Endodermal cell (in vitro differentiated cells): ENCODE results near the gene OR10D3. TPM values are rescaled to one million over a fixed set of nuclear protein-coding genes. Genes with fewer than 3 reads are reported as not detected.
A peak's percentile ranks its signal among the peaks of the same experiment; 100 is the strongest.

Source experiments
- DNase-seq: peaks from one replicate; pipeline ENCODE4 v3.0.0-alpha.2; 2017
- H3K27ac ChIP-seq: 2 replicates; pipeline ENCODE4 v1.5.1; 2013; ENCODE audit warnings: mild to moderate bottlenecking, low read depth, low read length, moderate library complexity
- H3K27me3 ChIP-seq: 2 replicates; pipeline ENCODE4 v1.6.1; 2013; ENCODE audit warnings: mild to moderate bottlenecking, low read length, moderate library complexity; ENCODE audit not compliant: insufficient read depth, control insufficient read depth, poor library complexity, severe bottlenecking
- H3K36me3 ChIP-seq: 2 replicates; pipeline ENCODE4 v1.7.0; 2013; ENCODE audit warnings: mild to moderate bottlenecking, low read length, moderate library complexity; ENCODE audit not compliant: control insufficient read depth, insufficient read depth
- H3K4me1 ChIP-seq: one replicate; pipeline ENCODE4 v1.7.0; 2013; ENCODE audit warnings: low read length; ENCODE audit not compliant: control insufficient read depth, insufficient read depth
- H3K4me3 ChIP-seq: 2 replicates; pipeline ENCODE4 v1.5.1; 2013; ENCODE audit warnings: mild to moderate bottlenecking, low read length, moderate library complexity
- H3K9ac ChIP-seq: 2 replicates; pipeline ENCODE4 v1.6.1; 2013; ENCODE audit warnings: mild to moderate bottlenecking, low read length, moderate library complexity; ENCODE audit not compliant: poor library complexity, severe bottlenecking; ENCODE audit errors: extremely low read depth
- H3K9me3 ChIP-seq: 2 replicates; pipeline ENCODE4 v1.6.1; 2013; ENCODE audit warnings: mild to moderate bottlenecking, low read length, moderate library complexity; ENCODE audit not compliant: control insufficient read depth
- H3K27ac Mint-ChIP-seq: 2 replicates; pipeline ENCODE4 v1.8.0; 2020; ENCODE audit warnings: mixed read lengths
- H3K27me3 Mint-ChIP-seq: 2 replicates; pipeline ENCODE4 v1.8.0; 2021; ENCODE audit warnings: mild to moderate bottlenecking, mixed read lengths; ENCODE audit not compliant: insufficient read depth
- H3K36me3 Mint-ChIP-seq: 2 replicates; pipeline ENCODE4 v1.8.0; 2020; ENCODE audit warnings: low read depth, mixed read lengths
- H3K4me1 Mint-ChIP-seq: 2 replicates; pipeline ENCODE4 v1.8.0; 2020; ENCODE audit warnings: mixed read lengths
- H3K4me3 Mint-ChIP-seq: 2 replicates; pipeline ENCODE4 v1.8.0; 2020; ENCODE audit warnings: mild to moderate bottlenecking, moderate library complexity, mixed read lengths
- H3K9me3 Mint-ChIP-seq: 2 replicates; pipeline ENCODE4 v1.8.0; 2020; ENCODE audit warnings: mild to moderate bottlenecking, mixed read lengths
- WGBS, 2 experiments: methylation state at CpG; one replicate each; pipeline versions ENCODE4 v1.1.5 to v1.1.7; 2013; ENCODE audit warnings: missing lambda C conversion rate in 2 of 2, mixed read lengths in 1 of 2; ENCODE audit not compliant: insufficient coverage in 1 of 2, insufficient read length in 1 of 2; 5-methylcytosine and 5-hydroxymethylcytosine counted together
- total RNA-seq, 2 donors: library from RNA; stranded (reverse); fragmentation: NEBNext Ultra II Directional in 1 of 2; extraction: Animal tissue kit (Norgen Biotek cat#: 25700) in 1 of 2; gene quantifications; 2 replicates in 1 of 2; 3 replicates in 1 of 2; pipeline ENCODE4 v1.2.1, GENCODE V29; 2021
- TF ChIP-seq, protein P1 (sequence below): fragments of 200-600 bp; sonication (generic); conservative IDR thresholded peaks from 2 replicates; pipeline ENCODE4 v1.5.0; 2021; ENCODE audit warnings: antibody characterized with exemption, mild to moderate bottlenecking

OR10D3 gene
- total RNA-seq, 2 donors from 2014 or later: 0.37 TPM; not detected in 1

DNA sequence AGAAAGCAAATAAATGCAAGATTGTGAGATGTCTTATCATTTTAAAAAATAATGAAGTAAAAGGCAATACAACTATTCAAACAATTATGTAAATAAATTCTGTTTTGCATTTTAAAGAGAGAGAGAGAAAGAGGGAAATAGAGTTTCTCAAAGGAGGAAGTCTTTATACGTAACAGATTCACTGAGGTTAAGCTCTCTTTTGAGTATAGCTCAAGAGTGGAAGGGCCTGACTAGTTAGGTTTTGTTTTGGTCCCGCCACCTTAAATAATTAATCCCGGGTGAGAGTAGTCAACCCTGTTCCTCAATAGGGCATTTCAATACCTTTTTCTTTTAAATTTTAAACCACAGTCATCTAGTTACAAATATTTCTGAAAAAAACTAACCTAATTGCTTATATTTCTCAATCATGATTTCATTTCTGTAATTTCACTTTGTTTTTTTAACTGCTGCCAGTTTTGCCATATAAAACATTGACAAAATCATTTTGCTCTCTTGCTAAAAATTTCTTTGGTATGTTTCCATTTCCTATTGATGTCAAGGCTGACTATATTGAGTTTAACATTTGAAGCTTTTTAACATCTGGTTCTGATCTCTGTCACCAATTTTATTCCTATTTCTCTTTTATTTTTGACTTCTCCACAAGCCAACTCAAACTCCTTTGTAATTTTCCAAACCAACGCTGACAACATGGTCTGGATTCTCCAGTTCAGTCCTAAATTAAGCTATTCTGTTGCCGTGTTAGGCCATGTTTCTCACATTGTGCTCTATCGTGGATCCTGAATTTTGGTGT lies 10.3 kb downstream of the OR10D3 start:
- Histone ChIP-seq H3K27me3 (no peaks in the 10 kb centered on the region), H3K4me1 (peaks cover 14% of the 10 kb centered on the region), H3K9me3 (no peaks in the 10 kb centered on the region), H3K4me3 (no peak overlapping the region), H3K9ac (no peak overlapping the region), H3K27ac (no peak overlapping the region), H3K36me3 (no peaks in the 10 kb centered on the region)
- Mint-ChIP-seq H3K4me3 (no peak overlapping the region), H3K4me1 (peaks cover 32% of the 10 kb centered on the region), H3K27ac (no peak overlapping the region), H3K27me3 (peaks cover 3% of the 10 kb centered on the region), H3K36me3 (no peaks in the 10 kb centered on the region), H3K9me3 (peaks cover 7% of the 10 kb centered on the region)
- 88 to 92% methylated on average over 6 of the region's 6 CpGs for WGBS, 2 experiments
- TF ChIP-seq, protein P1, sequence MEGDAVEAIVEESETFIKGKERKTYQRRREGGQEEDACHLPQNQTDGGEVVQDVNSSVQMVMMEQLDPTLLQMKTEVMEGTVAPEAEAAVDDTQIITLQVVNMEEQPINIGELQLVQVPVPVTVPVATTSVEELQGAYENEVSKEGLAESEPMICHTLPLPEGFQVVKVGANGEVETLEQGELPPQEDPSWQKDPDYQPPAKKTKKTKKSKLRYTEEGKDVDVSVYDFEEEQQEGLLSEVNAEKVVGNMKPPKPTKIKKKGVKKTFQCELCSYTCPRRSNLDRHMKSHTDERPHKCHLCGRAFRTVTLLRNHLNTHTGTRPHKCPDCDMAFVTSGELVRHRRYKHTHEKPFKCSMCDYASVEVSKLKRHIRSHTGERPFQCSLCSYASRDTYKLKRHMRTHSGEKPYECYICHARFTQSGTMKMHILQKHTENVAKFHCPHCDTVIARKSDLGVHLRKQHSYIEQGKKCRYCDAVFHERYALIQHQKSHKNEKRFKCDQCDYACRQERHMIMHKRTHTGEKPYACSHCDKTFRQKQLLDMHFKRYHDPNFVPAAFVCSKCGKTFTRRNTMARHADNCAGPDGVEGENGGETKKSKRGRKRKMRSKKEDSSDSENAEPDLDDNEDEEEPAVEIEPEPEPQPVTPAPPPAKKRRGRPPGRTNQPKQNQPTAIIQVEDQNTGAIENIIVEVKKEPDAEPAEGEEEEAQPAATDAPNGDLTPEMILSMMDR: no peak
- DNase-seq: no peak

DNA sequence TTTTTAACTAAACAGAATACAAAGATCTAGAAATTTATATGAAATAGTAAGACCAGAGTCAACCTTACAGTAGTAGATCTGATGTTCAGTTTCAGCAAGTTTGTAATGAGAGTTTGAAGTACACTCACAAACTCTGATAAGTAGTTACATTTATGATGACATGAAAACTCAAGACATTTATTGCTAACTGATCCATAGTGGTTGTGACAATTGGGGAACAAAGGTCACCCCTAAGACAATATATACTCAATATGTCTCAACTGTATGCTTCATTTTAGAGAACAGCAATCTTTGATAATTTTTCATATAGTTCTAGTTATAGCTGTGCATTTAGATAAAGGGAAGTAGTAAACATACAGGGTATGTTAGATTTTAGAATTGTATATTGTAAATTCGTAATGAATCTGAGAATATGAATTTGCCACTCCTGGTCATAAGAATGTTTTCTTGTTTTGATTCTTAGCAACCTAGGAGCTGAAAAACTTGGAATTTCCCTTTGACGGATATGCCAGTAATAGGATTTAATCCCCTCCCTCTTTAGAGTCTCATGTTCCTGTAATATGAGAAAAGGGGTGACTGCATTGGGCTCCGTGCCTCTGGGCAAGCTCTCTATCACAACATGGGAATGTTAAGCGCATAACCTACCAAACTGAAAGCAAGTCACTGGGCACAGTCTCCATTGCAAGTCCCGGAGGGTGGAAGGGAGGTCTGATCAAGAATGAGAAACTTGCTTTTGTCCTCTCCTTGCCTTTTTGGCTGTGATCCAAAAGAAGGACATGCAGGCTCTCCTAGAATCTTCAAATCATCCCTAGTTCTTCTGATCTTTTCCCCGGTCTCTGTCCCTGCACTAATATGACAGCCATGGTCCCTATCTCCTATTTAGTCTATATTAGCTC lies 11.4 kb downstream of the OR10D3 start:
- no peak for DNase-seq
- Mint-ChIP-seq H3K36me3 (no peaks in the 10 kb centered on the region), H3K4me3 (no peak overlapping the region), H3K4me1 (peaks cover 24% of the 10 kb centered on the region), H3K27me3 (peaks cover 2% of the 10 kb centered on the region), H3K27ac (no peak overlapping the region), H3K9me3 (peaks cover 13% of the 10 kb centered on the region)
- Histone ChIP-seq H3K4me1 (peaks cover 5% of the 10 kb centered on the region), H3K9me3 (no peaks in the 10 kb centered on the region), H3K36me3 (no peaks in the 10 kb centered on the region), H3K27me3 (no peaks in the 10 kb centered on the region), H3K27ac (no peak overlapping the region), H3K9ac (no peak overlapping the region), H3K4me3 (no peak overlapping the region)
- TF ChIP-seq, protein P1: no peak
- 89 to 93% methylated on average over 1 to 6 of the region's 6 CpGs for WGBS, 2 experiments

DNA sequence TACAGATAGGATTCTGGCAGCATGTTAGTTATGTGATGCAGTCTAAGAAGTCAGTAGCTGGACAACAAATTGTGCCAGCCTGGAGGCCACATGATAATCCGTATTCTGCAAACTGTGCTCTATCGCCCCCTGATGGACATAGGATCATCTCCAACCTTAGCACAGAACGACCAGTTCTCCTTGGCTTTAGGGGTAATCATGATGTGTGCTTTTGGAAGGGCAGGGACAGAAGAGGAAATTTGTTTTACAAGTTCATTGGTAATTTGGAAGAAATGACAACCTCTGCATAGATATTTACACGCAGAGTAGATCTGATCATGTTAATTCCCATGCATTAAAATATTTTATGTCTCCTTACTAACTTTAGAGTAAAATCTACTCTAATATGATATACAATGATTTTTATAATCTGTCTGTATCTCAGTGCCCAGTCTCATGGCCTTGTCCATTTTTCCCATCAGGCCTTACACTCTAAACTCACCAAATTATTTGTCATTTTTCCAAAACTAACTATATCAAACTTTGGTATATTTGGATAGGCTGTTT lies 12.1 kb downstream of the OR10D3 start:
- Mint-ChIP-seq H3K9me3 (peaks cover 13% of the 10 kb centered on the region), H3K4me3 (no peak overlapping the region), H3K4me1 (peaks cover 17% of the 10 kb centered on the region), H3K27me3 (peaks cover 1% of the 10 kb centered on the region), H3K27ac (no peak overlapping the region), H3K36me3 (no peaks in the 10 kb centered on the region)
- Histone ChIP-seq H3K4me3 (no peak overlapping the region), H3K36me3 (no peaks in the 10 kb centered on the region), H3K27ac (no peak overlapping the region), H3K9ac (no peak overlapping the region), H3K9me3 (no peaks in the 10 kb centered on the region), H3K4me1 (no peaks in the 10 kb centered on the region), H3K27me3 (no peaks in the 10 kb centered on the region)
- peak; percentile 80 for DNase-seq
- 43 to 80% methylated on average over 2 to 3 of the region's 4 CpGs for WGBS, 2 experiments
- TF ChIP-seq, protein P1: peak; percentile 85
